ENCODE data around the gene SNX8. TPM values are rescaled to one million over a fixed set of nuclear protein-coding genes. Genes with fewer than 3 reads are reported as not detected.

The SNX8 gene
- total and polyA plus RNA-seq, 2 experiments from 2014 or later = 13.1 to 44.4 TPM

- H2AFZ ChIP-seq = no peak overlapping the region
- H3K9me2 ChIP-seq (ENCODE audit: insufficient read depth) = no peaks in the 10 kb centered on the region
- H3K4me3 ChIP-seq = no peak overlapping the region
- no peak overlapping the region for H3K27ac ChIP-seq
- H3K36me3 ChIP-seq (ENCODE audit: low read depth) = no peaks in the 10 kb centered on the region
- in situ Hi-C loops (cut with MboI) = no loop called here
- H3K4me2 ChIP-seq (ENCODE audit: unreplicated experiment) = no peak overlapping the region
- no peaks in the 10 kb centered on the region for H4K20me1 ChIP-seq (ENCODE audit: insufficient read depth)
- H3K27me3 ChIP-seq (replicated peaks; ENCODE audit: insufficient read depth) = no peaks in the 10 kb centered on the region
- 94% methylated on average over 31 to 34 of the region's 34 CpGs for WGBS, 2 experiments (ENCODE audit: low coverage in 1 of 2, low lambda C conversion rate in 2 of 2, missing lambda C conversion rate in 2 of 2)
- H3F3A ChIP-seq (ENCODE audit: insufficient read depth) = no peaks in the 10 kb centered on the region
- no peak for DNase-seq
- H3K79me2 ChIP-seq (ENCODE audit: insufficient read depth) = no peaks in the 10 kb centered on the region
- no peaks in the 10 kb centered on the region for H3K4me1 ChIP-seq (ENCODE audit: insufficient read depth)
- H3K9ac ChIP-seq = no peak overlapping the region
- H3K9me3 ChIP-seq (ENCODE audit: low read depth) = no peaks in the 10 kb centered on the region
- TF ChIP-seq EZH2phosphoT487 (IDR thresholded peaks at IDR 0.05; ENCODE audit: insufficient read depth, low read depth) (no peak), EZH2 (IDR thresholded peaks at IDR 0.05; ENCODE audit: insufficient read depth, poor library complexity, severe bottlenecking) (no peak)
Observed at GRCh38 chr7:2258661-2259365, 55.4 kb downstream of the SNX8 start.

GRCh38 chr7:2257651-2258050, 56.6 kb downstream of the SNX8 start:
- H3K27ac ChIP-seq = no peak overlapping the region
- H3K4me2 ChIP-seq (ENCODE audit: unreplicated experiment) = no peak overlapping the region
- TF ChIP-seq EZH2 (IDR thresholded peaks at IDR 0.05; ENCODE audit: insufficient read depth, poor library complexity, severe bottlenecking) = no peak
- no peak for TF ChIP-seq EZH2phosphoT487 (IDR thresholded peaks at IDR 0.05; ENCODE audit: insufficient read depth, low read depth)
- H3K9me2 ChIP-seq (ENCODE audit: insufficient read depth) = no peaks in the 10 kb centered on the region
- no peaks in the 10 kb centered on the region for H4K20me1 ChIP-seq (ENCODE audit: insufficient read depth)
- DNase-seq = no peak
- WGBS, 2 experiments (ENCODE audit: low coverage in 1 of 2, low lambda C conversion rate in 2 of 2, missing lambda C conversion rate in 2 of 2) = 90 to 95% methylated on average over 15 to 17 of the region's 17 CpGs
- no peaks in the 10 kb centered on the region for H3F3A ChIP-seq (ENCODE audit: insufficient read depth)
- H2AFZ ChIP-seq = no peak overlapping the region
- H3K9ac ChIP-seq = no peak overlapping the region
- no peaks in the 10 kb centered on the region for H3K9me3 ChIP-seq (ENCODE audit: low read depth)
- no peak overlapping the region for H3K4me3 ChIP-seq
- in situ Hi-C loops (cut with MboI) = no loop called here
- H3K27me3 ChIP-seq (replicated peaks; ENCODE audit: insufficient read depth) = no peaks in the 10 kb centered on the region
- no peaks in the 10 kb centered on the region for H3K79me2 ChIP-seq (ENCODE audit: insufficient read depth)
- H3K4me1 ChIP-seq (ENCODE audit: insufficient read depth) = no peaks in the 10 kb centered on the region
- H3K36me3 ChIP-seq (ENCODE audit: low read depth) = no peaks in the 10 kb centered on the region

- no peak overlapping the region for H2AFZ ChIP-seq
- H3K9me2 ChIP-seq (ENCODE audit: insufficient read depth) = no peaks in the 10 kb centered on the region
- H3K27me3 ChIP-seq (replicated peaks; ENCODE audit: insufficient read depth) = no peaks in the 10 kb centered on the region
- no peaks in the 10 kb centered on the region for H4K20me1 ChIP-seq (ENCODE audit: insufficient read depth)
- no peak overlapping the region for H3K4me3 ChIP-seq
- in situ Hi-C loops (cut with MboI) = no loop called here
- no peaks in the 10 kb centered on the region for H3K79me2 ChIP-seq (ENCODE audit: insufficient read depth)
- H3K36me3 ChIP-seq (ENCODE audit: low read depth) = no peaks in the 10 kb centered on the region
- no peak for DNase-seq
- H3K4me2 ChIP-seq (ENCODE audit: unreplicated experiment) = no peak overlapping the region
- no peaks in the 10 kb centered on the region for H3K4me1 ChIP-seq (ENCODE audit: insufficient read depth)
- no peaks in the 10 kb centered on the region for H3K9me3 ChIP-seq (ENCODE audit: low read depth)
- WGBS, 2 experiments (ENCODE audit: low coverage in 1 of 2, low lambda C conversion rate in 2 of 2, missing lambda C conversion rate in 2 of 2) = 93 to 99% methylated on average over 23 to 38 of the region's 38 CpGs
- no peak overlapping the region for H3K9ac ChIP-seq
- H3F3A ChIP-seq (ENCODE audit: insufficient read depth) = no peaks in the 10 kb centered on the region
- no peak overlapping the region for H3K27ac ChIP-seq
- no peak for TF ChIP-seq EZH2 (IDR thresholded peaks at IDR 0.05; ENCODE audit: insufficient read depth, poor library complexity, severe bottlenecking)
- TF ChIP-seq EZH2phosphoT487 (IDR thresholded peaks at IDR 0.05; ENCODE audit: insufficient read depth, low read depth) = no peak
Observed at GRCh38 chr7:2257046-2257551, 57.1 kb downstream of the SNX8 start.

GRCh38 chr7:2256306-2257045, 57.8 kb downstream of the SNX8 start:
- Histone ChIP-seq H3K4me2 (ENCODE audit: unreplicated experiment) (no peak overlapping the region), H4K20me1 (ENCODE audit: insufficient read depth) (no peaks in the 10 kb centered on the region), H2AFZ (no peak overlapping the region), H3K9ac (no peak overlapping the region), H3K9me3 (ENCODE audit: low read depth) (no peaks in the 10 kb centered on the region), H3K36me3 (ENCODE audit: low read depth) (no peaks in the 10 kb centered on the region), H3K27me3 (replicated peaks; ENCODE audit: insufficient read depth) (no peaks in the 10 kb centered on the region), H3K4me1 (ENCODE audit: insufficient read depth) (no peaks in the 10 kb centered on the region), H3K79me2 (ENCODE audit: insufficient read depth) (0 out of 2 replicates have a peak, but pooled peaks cover 2% of the 10 kb centered on the region), H3F3A (ENCODE audit: insufficient read depth) (no peaks in the 10 kb centered on the region), H3K9me2 (ENCODE audit: insufficient read depth) (no peaks in the 10 kb centered on the region), H3K27ac (no peak overlapping the region), H3K4me3 (no peak overlapping the region)
- TF ChIP-seq EZH2 (IDR thresholded peaks at IDR 0.05; ENCODE audit: insufficient read depth, poor library complexity, severe bottlenecking) (no peak), EZH2phosphoT487 (IDR thresholded peaks at IDR 0.05; ENCODE audit: insufficient read depth, low read depth) (no peak)
- 96% methylated on average over 38 to 44 of the region's 44 CpGs for WGBS, 2 experiments (ENCODE audit: low coverage in 1 of 2, low lambda C conversion rate in 2 of 2, missing lambda C conversion rate in 2 of 2)
- in situ Hi-C loops (cut with MboI) = no loop called here
- no peak for DNase-seq
